Measurements from ENCODE around the gene CALCOCO1. TPM values are rescaled to one million over a fixed set of nuclear protein-coding genes. Genes with fewer than 3 reads are reported as not detected.

Gene CALCOCO1
- total RNA-seq, 1 donor from 2014 or later, result 86.9 TPM

DNA sequence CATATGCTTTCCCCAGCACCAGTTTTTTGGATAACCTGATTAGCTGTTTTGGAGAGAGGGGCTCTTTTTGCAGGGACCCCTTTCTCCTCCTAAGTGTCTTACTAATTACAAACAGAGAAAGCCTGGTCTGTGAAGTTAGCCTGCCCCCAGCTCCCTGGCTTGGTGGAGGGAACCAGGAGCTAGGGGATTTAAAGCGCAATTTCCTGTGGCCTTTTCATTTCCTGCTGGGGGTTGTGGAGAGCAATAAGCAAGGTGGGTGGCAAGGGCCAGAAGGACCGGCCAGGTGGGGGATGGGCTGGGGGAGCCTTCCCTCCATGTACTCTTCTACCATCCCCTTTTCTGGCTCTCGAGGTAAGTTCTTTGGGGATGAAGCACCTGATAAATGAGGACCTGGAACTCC is 28.6 kb upstream of the CALCOCO1 start:
- Mint-ChIP-seq H3K4me3 (ENCODE audit: unreplicated experiment) (no peak overlapping the region), H3K9me3 (ENCODE audit: low read depth) (no peaks in the 10 kb centered on the region), H3K4me1 (ENCODE audit: low read depth) (no peaks in the 10 kb centered on the region), H3K36me3 (ENCODE audit: low read depth) (no peaks in the 10 kb centered on the region), H3K27me3 (ENCODE audit: low read depth) (peaks cover 48% of the 10 kb centered on the region), H3K27ac (ENCODE audit: unreplicated experiment) (no peak overlapping the region)
- no peak for DNase-seq (ENCODE audit: low spot score)
- TF ChIP-seq, protein P1, sequence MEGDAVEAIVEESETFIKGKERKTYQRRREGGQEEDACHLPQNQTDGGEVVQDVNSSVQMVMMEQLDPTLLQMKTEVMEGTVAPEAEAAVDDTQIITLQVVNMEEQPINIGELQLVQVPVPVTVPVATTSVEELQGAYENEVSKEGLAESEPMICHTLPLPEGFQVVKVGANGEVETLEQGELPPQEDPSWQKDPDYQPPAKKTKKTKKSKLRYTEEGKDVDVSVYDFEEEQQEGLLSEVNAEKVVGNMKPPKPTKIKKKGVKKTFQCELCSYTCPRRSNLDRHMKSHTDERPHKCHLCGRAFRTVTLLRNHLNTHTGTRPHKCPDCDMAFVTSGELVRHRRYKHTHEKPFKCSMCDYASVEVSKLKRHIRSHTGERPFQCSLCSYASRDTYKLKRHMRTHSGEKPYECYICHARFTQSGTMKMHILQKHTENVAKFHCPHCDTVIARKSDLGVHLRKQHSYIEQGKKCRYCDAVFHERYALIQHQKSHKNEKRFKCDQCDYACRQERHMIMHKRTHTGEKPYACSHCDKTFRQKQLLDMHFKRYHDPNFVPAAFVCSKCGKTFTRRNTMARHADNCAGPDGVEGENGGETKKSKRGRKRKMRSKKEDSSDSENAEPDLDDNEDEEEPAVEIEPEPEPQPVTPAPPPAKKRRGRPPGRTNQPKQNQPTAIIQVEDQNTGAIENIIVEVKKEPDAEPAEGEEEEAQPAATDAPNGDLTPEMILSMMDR (IDR thresholded peaks at IDR 0.05), result no peak

DNA sequence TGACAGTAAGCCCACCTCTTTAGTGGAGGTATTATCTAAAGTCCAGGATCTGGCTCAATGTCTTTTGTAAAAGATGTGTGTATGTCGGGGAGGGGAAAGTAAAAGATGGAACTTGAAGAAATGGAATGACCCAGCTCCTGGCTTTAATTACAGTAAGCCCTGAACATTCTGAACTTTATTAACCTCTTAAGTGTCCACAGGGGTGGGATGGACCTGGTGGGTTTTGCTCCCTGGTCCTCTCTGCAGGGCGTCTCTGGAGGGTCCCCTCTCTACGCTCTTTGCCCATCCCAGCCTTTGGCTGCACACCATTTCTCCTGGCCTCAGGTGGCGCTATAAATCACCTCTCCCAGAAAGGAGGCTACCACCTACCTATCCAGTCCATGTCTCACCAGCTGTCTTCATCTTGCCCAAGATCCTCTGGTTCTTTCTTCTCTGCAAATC is 28.2 kb upstream of the CALCOCO1 start:
- Mint-ChIP-seq H3K36me3 (ENCODE audit: low read depth) (no peaks in the 10 kb centered on the region), H3K4me1 (ENCODE audit: low read depth) (no peaks in the 10 kb centered on the region), H3K27ac (ENCODE audit: unreplicated experiment) (no peak overlapping the region), H3K9me3 (ENCODE audit: low read depth) (no peaks in the 10 kb centered on the region), H3K4me3 (ENCODE audit: unreplicated experiment) (no peak overlapping the region), H3K27me3 (ENCODE audit: low read depth) (peaks cover 44% of the 10 kb centered on the region)
- TF ChIP-seq, protein P1 (IDR thresholded peaks at IDR 0.05), result peak; percentile 13
- no peak for DNase-seq (ENCODE audit: low spot score)

DNA sequence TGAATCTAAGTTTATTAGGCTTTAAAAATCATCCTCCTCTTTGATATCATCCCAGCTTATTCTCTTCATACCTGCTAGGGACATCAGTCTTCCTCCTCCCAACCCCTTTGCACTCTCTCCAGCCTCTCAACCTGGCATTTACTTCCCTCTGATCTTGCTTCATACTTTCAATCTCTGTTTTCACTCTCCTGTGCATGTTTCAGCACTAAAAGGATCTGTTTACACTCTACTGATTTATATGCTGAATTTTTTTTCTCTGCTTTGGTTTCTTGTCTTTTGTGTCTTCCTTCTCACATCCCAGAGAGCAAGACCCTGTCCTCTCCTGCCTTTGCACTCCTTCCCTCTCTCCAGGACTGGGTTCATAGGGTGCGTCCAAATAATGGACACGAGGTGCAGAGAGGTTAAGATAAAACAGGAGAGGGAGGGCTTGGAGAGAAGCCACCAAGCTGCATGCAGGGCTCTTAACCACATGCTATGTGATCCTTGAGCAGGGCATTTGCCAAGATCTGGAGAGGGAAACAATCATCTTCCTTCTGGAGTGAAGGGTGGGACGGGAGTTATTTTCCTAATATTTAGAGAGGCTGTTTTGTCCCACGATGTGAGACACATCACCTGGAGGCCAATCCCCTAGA is 27.5 kb upstream of the CALCOCO1 start:
- no peaks in the 10 kb centered on the region for H3K36me3 Mint-ChIP-seq (ENCODE audit: low read depth)
- H3K9me3 Mint-ChIP-seq (ENCODE audit: low read depth), result no peaks in the 10 kb centered on the region
- DNase-seq (ENCODE audit: low spot score), result no peak
- H3K27ac Mint-ChIP-seq (ENCODE audit: unreplicated experiment), result no peak overlapping the region
- H3K4me1 Mint-ChIP-seq (ENCODE audit: low read depth), result no peaks in the 10 kb centered on the region
- peaks cover 39% of the 10 kb centered on the region for H3K27me3 Mint-ChIP-seq (ENCODE audit: low read depth)
- TF ChIP-seq, protein P1 (IDR thresholded peaks at IDR 0.05), result no peak
- H3K4me3 Mint-ChIP-seq (ENCODE audit: unreplicated experiment), result no peak overlapping the region

DNA sequence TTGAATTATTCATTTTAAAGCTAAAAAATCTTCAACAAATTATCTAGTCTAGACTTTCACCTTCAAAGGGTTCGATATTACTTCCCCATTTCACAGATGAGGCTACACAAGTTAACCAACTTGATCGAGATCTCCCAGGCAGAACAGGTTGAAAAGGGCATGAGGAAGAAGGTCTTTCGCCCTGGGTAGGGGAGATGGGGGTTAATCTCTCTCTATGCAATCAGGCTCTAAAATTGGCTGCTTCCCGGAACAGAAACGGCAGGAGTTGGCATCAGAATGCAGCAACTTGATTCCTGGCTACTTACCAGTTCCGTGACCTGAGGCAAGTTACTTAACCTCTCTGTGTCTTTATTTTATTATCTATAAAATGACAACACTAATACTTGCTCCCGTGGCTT is 26.9 kb upstream of the CALCOCO1 start:
- TF ChIP-seq, protein P1 (IDR thresholded peaks at IDR 0.05), result no peak
- DNase-seq (ENCODE audit: low spot score), result no peak
- H3K27ac Mint-ChIP-seq (ENCODE audit: unreplicated experiment), result no peak overlapping the region
- H3K9me3 Mint-ChIP-seq (ENCODE audit: low read depth), result no peaks in the 10 kb centered on the region
- no peak overlapping the region for H3K4me3 Mint-ChIP-seq (ENCODE audit: unreplicated experiment)
- no peaks in the 10 kb centered on the region for H3K4me1 Mint-ChIP-seq (ENCODE audit: low read depth)
- no peaks in the 10 kb centered on the region for H3K36me3 Mint-ChIP-seq (ENCODE audit: low read depth)
- peaks cover 33% of the 10 kb centered on the region for H3K27me3 Mint-ChIP-seq (ENCODE audit: low read depth)

DNA sequence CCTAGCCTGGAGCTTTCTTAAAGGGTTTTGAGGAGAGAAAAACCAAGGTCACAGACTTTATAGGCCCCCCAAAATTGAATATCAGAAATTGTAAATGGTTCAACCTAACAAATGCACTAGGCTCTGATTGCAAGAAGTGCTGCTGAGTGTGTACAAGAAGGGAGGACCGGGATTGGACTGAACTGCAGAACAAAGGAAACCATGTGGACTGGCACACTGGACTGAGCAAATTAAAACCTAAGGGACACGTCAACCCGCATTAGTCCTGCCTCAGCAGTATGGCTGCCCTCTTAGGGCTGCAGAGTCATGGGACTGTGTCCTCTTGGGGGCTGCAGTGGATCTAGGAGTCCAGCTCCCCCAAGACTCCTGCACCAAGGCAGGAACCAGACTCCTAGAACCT is 25.4 kb upstream of the CALCOCO1 start:
- Mint-ChIP-seq H3K27ac (ENCODE audit: unreplicated experiment) (no peak overlapping the region), H3K4me1 (ENCODE audit: low read depth) (no peaks in the 10 kb centered on the region), H3K36me3 (ENCODE audit: low read depth) (no peaks in the 10 kb centered on the region), H3K9me3 (ENCODE audit: low read depth) (no peaks in the 10 kb centered on the region), H3K27me3 (ENCODE audit: low read depth) (peaks cover 21% of the 10 kb centered on the region), H3K4me3 (ENCODE audit: unreplicated experiment) (no peak overlapping the region)
- TF ChIP-seq, protein P1 (IDR thresholded peaks at IDR 0.05), result no peak
- DNase-seq (ENCODE audit: low spot score), result no peak

Measured in chondrocyte (in vitro differentiated cells).